Activated naive CD4-positive, alpha-beta T cell treated with Interleukin-2 at 50 U/mL for 16 hours (primary cell): ENCODE data around the gene LRRK1.
A peak's percentile ranks its signal among the peaks of the same experiment; 100 is the strongest.
"Not testable (repeated sequence)": the region's sequence is repeated elsewhere in the genome, so short reads cannot be mapped to it uniquely, and the experiment has no call there.

Experiments used
- DNase-seq: peaks from one replicate; pipeline ENCODE4 v3.0.0-alpha.2; 2020

LRRK1 gene

DNA sequence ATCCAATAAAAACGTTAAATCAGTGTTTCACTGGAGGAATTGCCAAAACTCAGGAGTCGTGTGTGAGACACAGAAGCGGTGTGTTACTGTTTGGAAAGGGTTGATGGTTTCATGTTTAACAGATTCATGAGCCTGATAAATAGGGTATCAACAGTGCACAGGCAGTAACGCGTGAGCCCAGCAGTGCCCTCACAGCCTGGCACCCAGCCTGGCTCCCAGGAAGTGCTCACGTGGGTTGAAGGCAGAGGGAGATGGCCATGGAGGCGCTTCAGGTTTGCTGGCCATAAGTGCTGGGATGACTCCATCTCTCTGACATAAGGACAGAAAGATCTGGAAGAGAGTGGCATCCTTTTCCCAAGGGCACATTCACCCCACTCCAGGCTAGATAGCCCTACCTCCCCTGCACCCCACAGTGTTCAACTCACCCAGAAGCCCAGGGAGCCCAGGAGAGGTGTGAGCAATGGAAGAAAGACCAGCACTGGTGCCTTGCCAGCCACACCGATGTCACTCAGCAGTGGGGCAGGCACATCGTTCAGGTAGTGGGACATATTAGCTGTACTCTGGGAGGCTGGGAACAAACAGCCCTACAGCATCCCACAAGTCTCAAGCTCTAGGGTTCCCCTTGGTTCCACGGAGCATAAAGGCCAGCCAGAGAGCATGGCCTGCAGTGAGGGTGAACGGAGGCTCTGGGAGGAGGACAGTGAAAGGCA, 164.3 kb downstream of the LRRK1 start:
- no peak for DNase-seq

GRCh38 chr15:101084801-101085200, 165.6 kb downstream of the LRRK1 start:
- no peak for DNase-seq

GRCh38 chr15:101085311-101085700, 166.1 kb downstream of the LRRK1 start:
- no peak for DNase-seq

- DNase-seq = no peak
Measured at GRCh38 chr15:101086394-101087171, 167.4 kb downstream of the LRRK1 start.

DNA sequence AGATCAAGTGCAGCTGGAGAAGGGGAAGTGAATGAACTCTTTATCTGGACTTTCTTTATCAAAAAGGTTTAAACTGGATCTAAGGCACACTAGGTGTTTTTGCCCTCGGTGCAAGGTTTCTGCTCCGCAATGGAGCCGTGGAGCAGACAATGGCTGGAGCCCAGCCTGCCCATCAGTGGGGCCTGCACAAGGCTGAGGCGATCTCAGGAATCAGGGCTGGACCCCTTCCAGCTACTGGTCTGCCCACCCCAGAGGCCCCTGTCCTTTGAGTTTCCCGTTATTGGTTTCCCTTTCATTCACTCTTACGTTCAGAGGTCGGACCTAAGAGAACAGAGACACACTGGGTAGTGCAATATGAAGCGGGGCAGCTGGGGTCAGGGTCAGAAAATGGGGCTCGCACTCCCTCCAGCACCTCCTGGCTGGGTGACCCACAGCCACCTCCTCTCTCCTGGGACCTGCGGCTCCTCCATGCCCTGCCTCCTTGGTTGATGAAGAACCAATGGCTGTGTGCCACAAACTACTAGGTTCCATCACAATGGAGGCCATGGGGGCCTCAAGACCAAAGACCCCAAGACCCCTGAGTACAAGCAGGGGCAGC, 168.1 kb downstream of the LRRK1 start:
- DNase-seq = no peak

- DNase-seq = no peak
Measured at GRCh38 chr15:101088271-101088670, 169.1 kb downstream of the LRRK1 start.

- peak; percentile 84 for DNase-seq
Measured at GRCh38 chr15:101088788-101089578, 169.8 kb downstream of the LRRK1 start.

- no peak for DNase-seq
Measured at GRCh38 chr15:101089579-101090427, 170.6 kb downstream of the LRRK1 start.

DNA sequence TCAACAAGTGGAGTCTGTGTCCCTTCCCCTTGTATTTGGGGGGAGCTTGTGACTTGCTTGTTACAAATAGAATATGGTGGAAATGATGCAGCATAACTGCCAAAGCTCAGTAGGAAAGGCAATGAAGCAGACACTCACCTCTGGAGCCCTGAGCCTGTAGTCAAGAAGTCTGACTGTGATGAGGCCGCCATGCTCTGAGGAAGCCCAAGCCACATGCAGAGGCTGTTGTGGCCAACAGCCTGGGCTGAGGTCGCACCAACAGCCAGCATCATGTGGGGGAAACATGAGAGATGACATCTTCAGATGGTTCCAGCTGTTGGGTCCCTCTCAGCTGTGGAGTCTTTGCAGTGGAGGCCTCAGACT, 171.3 kb downstream of the LRRK1 start:
- DNase-seq = no peak

GRCh38 chr15:101091080-101092017, 172.2 kb downstream of the LRRK1 start:
- no peak for DNase-seq

DNA sequence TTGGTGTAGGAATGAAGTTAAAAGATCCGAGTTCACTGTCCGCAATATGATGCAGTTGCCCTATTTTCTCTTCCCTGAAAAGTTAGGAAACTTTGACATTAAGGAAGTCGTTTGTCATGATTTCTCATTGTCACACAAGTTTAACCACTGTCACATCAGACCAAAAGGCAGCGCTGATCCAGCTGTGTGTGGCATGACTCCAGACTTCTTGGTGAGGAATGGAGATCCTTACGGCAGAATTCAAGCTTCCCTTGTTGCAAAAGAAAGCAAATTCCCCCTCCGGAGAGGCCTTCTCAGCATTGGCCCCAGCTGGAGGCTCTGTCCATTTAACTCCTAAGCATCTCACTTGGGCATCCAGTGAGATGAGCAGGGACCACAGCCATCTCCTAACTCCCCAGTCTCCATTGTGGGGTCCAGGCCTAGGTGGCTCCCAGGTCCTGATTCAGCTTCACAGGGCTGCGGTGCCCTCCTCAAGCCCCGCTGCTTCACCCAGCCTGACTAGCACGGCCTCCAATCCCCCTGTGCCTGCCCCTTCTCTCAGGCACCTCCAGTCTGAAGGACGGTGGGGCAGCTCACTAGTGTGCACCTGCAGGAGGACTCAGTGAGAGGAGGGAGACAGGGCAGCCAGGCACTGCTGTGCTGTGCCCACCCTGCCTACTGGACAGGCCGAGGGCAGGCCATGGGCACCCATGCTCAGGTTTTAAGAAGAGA, 173.2 kb downstream of the LRRK1 start:
- DNase-seq = no peak

DNA sequence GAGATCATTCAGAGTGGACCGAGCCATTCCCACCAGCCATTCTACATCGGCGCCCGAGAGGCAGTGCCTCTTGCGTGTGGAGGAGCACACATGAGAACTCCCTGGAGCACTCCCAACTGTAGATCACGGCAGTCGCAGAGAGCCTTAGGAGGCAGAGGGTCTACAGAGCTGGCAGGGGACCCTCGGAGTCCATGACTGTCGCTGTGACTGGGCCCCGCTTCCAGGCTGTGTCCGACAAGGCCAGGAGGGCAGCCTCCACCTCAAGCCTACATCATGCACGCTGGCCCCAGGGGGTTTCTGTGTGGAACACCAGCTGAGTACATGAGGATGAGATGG, 173.7 kb downstream of the LRRK1 start:
- no peak for DNase-seq

DNA sequence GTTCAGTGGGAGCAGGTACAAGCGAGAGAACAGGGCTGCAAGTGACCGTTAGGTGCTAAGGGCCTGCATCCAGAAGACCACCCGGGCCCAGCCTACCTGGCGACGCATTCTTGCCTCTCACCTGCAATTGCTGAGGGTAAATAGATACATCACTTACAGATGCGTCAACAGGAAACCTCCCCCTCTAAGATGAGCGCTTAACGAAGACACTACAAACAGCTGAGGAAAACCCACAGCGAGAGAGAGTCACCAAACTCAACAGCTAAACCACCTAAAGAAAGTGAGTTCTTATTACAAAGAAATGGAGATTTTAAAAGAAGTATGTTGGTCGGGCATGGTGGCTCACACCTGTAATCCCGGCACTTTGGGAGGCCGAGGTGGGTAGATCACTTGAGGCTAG, 174.8 kb downstream of the LRRK1 start:
- DNase-seq = no peak

GRCh38 chr15:101095796-101096406, 176.7 kb downstream of the LRRK1 start:
- DNase-seq = not testable (repeated sequence)

- DNase-seq = no peak
Measured at GRCh38 chr15:101097111-101097510, 178.0 kb downstream of the LRRK1 start.

DNA sequence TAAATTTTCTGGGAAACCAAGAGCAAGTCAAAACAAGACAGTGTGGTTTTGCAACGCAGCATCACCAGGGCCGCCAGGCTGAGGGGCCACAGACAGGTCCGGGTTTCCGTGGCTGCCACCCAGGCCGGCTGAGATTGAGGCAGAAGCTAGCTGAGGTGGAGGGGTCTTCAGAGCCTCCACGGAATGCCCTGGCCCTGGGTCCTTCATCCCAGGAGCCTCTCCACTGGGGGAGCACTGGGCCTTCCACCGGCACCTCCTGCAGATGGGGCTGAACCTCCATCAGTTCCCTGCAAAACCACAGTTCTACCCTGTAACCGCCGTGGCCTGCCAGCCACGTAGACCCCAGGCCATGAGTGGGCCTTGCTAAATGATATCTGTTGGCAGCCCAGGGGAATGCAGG, 180.0 kb downstream of the LRRK1 start:
- DNase-seq = peak; percentile 12

- DNase-seq = no peak
Measured at GRCh38 chr15:101100118-101100517, 181.0 kb downstream of the LRRK1 start.

- no peak for DNase-seq
Measured at GRCh38 chr15:101100593-101101442, 181.7 kb downstream of the LRRK1 start.

DNA sequence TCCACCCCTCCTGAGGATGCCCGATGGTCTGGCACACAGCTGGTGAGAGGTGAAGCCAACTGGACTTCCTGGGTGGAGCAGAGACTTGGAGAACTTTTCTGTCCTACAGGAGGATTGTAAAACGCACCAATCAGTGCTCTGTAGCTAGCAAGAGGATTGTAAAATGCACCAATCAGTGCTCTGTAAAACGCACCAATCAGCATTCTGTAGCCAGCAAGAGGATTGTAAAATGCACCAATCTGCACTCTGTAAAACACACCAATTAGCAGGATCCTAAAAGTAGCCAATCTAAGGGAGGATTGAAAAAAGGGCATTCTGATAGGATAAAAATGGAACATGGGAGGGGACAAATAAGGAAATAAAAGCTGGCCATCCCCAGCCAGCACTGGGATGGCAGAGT, 182.5 kb downstream of the LRRK1 start:
- no peak for DNase-seq
